Cardiac muscle cell (in vitro differentiated cells and primary cell): ENCODE results near the gene ASIC4. TPM values are rescaled to one million over a fixed set of nuclear protein-coding genes. Genes with fewer than 3 reads are reported as not detected.

Experiments
- DNase-seq, 2 donors: peaks; one replicate each; pipeline versions ENCODE4 v3.0.0 to v3.0.0-alpha.2; 2010 to 2017; ENCODE audit warnings: low read depth in 1 of 2, low spot score in 1 of 2
- H3K27ac ChIP-seq: fragments of 200-600 bp; sonication (generic); 2 replicates; pipeline ENCODE4 v1.5.1; 2016
- H3K27me3 ChIP-seq: fragments of 200-600 bp; sonication (generic); 2 replicates; pipeline ENCODE4 v1.6.0; 2016; ENCODE audit warnings: control low read depth
- H3K36me3 ChIP-seq: fragments of 200-600 bp; sonication (generic); 2 replicates; pipeline ENCODE4 v1.5.1; 2016; ENCODE audit warnings: control low read depth
- H3K4me1 ChIP-seq: fragments of 200-600 bp; sonication (generic); 2 replicates; pipeline ENCODE4 v1.8.1; 2017; ENCODE audit warnings: low read depth, mild to moderate bottlenecking, mixed run types
- H3K4me3 ChIP-seq: fragments of 200-600 bp; sonication (generic); 2 replicates; pipeline ENCODE4 v1.5.1; 2016; ENCODE audit warnings: mild to moderate bottlenecking
- H3K9me3 ChIP-seq: fragments of 200-600 bp; sonication (generic); 2 replicates; pipeline ENCODE4 v1.5.1; 2017; ENCODE audit warnings: low read depth, mild to moderate bottlenecking, control low read depth
- CTCF ChIP-seq: IDR thresholded peaks from 2 replicates; pipeline ENCODE4 v1.5.1; 2012; ENCODE audit warnings: low read depth, mild to moderate bottlenecking, low read length
- polyA plus RNA-seq: library from polyadenylated mRNA; unstranded; fragments of >200 nt; fragmentation: Nextera tagmentation; extraction: Ambion mirVana; gene quantifications from 2 replicates; pipeline ENCODE4 v1.2.1, GENCODE V29; 2016
- total RNA-seq: library from RNA; depleted of rRNA; stranded (reverse); fragments of >200 nt; gene quantifications from 2 replicates; pipeline ENCODE4 v1.2.3, GENCODE V29; 2016

The ASIC4 gene
- total and polyA plus RNA-seq, 2 experiments from 2014 or later, result 3.3 to 9.5 TPM

- Histone ChIP-seq H3K27me3 (peaks cover 5% of the 10 kb centered on the region), H3K4me1 (peaks cover 26% of the 10 kb centered on the region), H3K4me3 (no peak overlapping the region), H3K36me3 (peaks cover 33% of the 10 kb centered on the region), H3K27ac (no peak overlapping the region), H3K9me3 (no peaks in the 10 kb centered on the region)
- no peak for TF ChIP-seq CTCF
- no peak for DNase-seq
Observed at GRCh38 chr2:219483451-219484342, 30.6 kb upstream of the ASIC4 start.

- Histone ChIP-seq H3K4me3 (no peak overlapping the region), H3K27me3 (peaks cover 5% of the 10 kb centered on the region)
Observed at GRCh38 chr2:219484343-219485200, 29.7 kb upstream of the ASIC4 start.

GRCh38 chr2:219485201-219485580 is 29.1 kb upstream of the ASIC4 start:
- TF ChIP-seq CTCF, result no peak
- Histone ChIP-seq H3K9me3 (no peaks in the 10 kb centered on the region), H3K27me3 (peaks cover 5% of the 10 kb centered on the region), H3K36me3 (peaks cover 34% of the 10 kb centered on the region), H3K4me1 (peaks cover 26% of the 10 kb centered on the region), H3K27ac (no peak overlapping the region), H3K4me3 (no peak overlapping the region)
- DNase-seq, result peak in 1 of 2 donors; percentile 26

More at GRCh38 chr2:219484343-219485200, 29.7 kb upstream of the ASIC4 start:
- peaks cover 33% of the 10 kb centered on the region for H3K36me3 ChIP-seq
- TF ChIP-seq CTCF, result no peak
- no peaks in the 10 kb centered on the region for H3K9me3 ChIP-seq
- peaks cover 26% of the 10 kb centered on the region for H3K4me1 ChIP-seq
- peak in 1 of 2 donors; percentile 67 for DNase-seq
- no peak overlapping the region for H3K27ac ChIP-seq

GRCh38 chr2:219486380-219486959 is 27.8 kb upstream of the ASIC4 start:
- H3K36me3 ChIP-seq, result peaks cover 36% of the 10 kb centered on the region
- H3K27ac ChIP-seq, result no peak overlapping the region

More at GRCh38 chr2:219486380-219486959, 27.8 kb upstream of the ASIC4 start:
- no peak for TF ChIP-seq CTCF
- DNase-seq, result peak in 1 of 2 donors; percentile 13
- Histone ChIP-seq H3K4me1 (peaks cover 26% of the 10 kb centered on the region), H3K9me3 (no peaks in the 10 kb centered on the region), H3K4me3 (no peak overlapping the region), H3K27me3 (peaks cover 5% of the 10 kb centered on the region)
